SK-N-MC (cell line): ENCODE measurements around the gene SLC1A6.

ENCODE experiments used
- EZH2 ChIP-seq: fragments of 200-600 bp; sonication (generic); IDR thresholded peaks from one replicate; pipeline ENCODE4 v1.6.1; 2017; ENCODE audit warnings: antibody characterized with exemption
- POLR2AphosphoS5 ChIP-seq: IDR thresholded peaks from 2 replicates; pipeline ENCODE4 v1.6.1; 2012; ENCODE audit warnings: mild to moderate bottlenecking, low read depth, low read length, borderline replicate concordance

GRCh38 chr19:15022752-15023151 lies 43.1 kb upstream of the SLC1A6 start:
- TF ChIP-seq EZH2 (no peak), POLR2AphosphoS5 (no peak)
